ENCODE data around the gene PIEZO1. TPM values are rescaled to one million over a fixed set of nuclear protein-coding genes. Genes with fewer than 3 reads are reported as not detected.
A peak's percentile ranks its signal among the peaks of the same experiment; 100 is the strongest.
"Not testable (repeated sequence)": the region's sequence is repeated elsewhere in the genome, so short reads cannot be mapped to it uniquely, and the experiment has no call there.

The PIEZO1 gene
- total RNA-seq, 4 donors from 2014 or later: 105 to 248 (median 172) TPM

- WGBS, 2 donors (ENCODE audit: low coverage in 1 of 2): no CpG with 5 or more reads among the region's 12 CpGs
- no peak for ATAC-seq
These were observed 7.7 kb upstream of the PIEZO1 start for GRCh38 chr16:88792668-88793250.

GRCh38 chr16:88792078-88792550 is 7.1 kb upstream of the PIEZO1 start:
- ATAC-seq: no peak
- WGBS, 2 donors (ENCODE audit: low coverage in 1 of 2): 70% methylated on average over 2 of the region's 13 CpGs; no CpG with 5 or more reads in 1 of the 2 donors

More at GRCh38 chr16:88792668-88793250, 7.7 kb upstream of the PIEZO1 start:
- TF ChIP-seq POLR2A (IDR thresholded peaks at IDR 0.05) (no peak), EP300 (IDR thresholded peaks at IDR 0.05) (no peak), POLR2AphosphoS5 (IDR thresholded peaks at IDR 0.05) (no peak), CTCF (IDR thresholded peaks at IDR 0.05) (no peak)
- no peaks in the 10 kb centered on the region for H3K4me1 ChIP-seq
- H3K36me3 ChIP-seq: no peaks in the 10 kb centered on the region
- H3K27me3 ChIP-seq: peaks cover 36% of the 10 kb centered on the region
- H3K27ac ChIP-seq: no peak overlapping the region
- H3K4me3 ChIP-seq: no peak overlapping the region
- no peaks in the 10 kb centered on the region for H3K9me3 ChIP-seq

GRCh38 chr16:88790312-88791211 is 5.5 kb upstream of the PIEZO1 start:
- Histone ChIP-seq H3K27me3 (peaks cover 36% of the 10 kb centered on the region), H3K9me3 (no peaks in the 10 kb centered on the region), H3K27ac (peak overlapping the region in 2 of 4 donors; percentile 9 to 14), H3K36me3 (no peaks in the 10 kb centered on the region), H3K4me3 (no peak overlapping the region), H3K4me1 (peaks cover 0 to 3% (median 0%) of the 10 kb centered on the region in 3 donors)
- TF ChIP-seq CTCF (IDR thresholded peaks at IDR 0.05) (no peak), POLR2A (IDR thresholded peaks at IDR 0.05) (no peak), EP300 (IDR thresholded peaks at IDR 0.05) (no peak), POLR2AphosphoS5 (IDR thresholded peaks at IDR 0.05) (no peak)
- ATAC-seq: no peak
- 41 to 53% methylated on average over 5 to 7 of the region's 24 CpGs for WGBS, 2 donors (ENCODE audit: low coverage in 1 of 2)

More at GRCh38 chr16:88792078-88792550, 7.1 kb upstream of the PIEZO1 start:
- no peaks in the 10 kb centered on the region for H3K36me3 ChIP-seq
- no peak for TF ChIP-seq POLR2AphosphoS5 (IDR thresholded peaks at IDR 0.05)
- no peak for TF ChIP-seq EP300 (IDR thresholded peaks at IDR 0.05)
- TF ChIP-seq CTCF (IDR thresholded peaks at IDR 0.05): no peak
- no peak for TF ChIP-seq POLR2A (IDR thresholded peaks at IDR 0.05)
- no peaks in the 10 kb centered on the region for H3K9me3 ChIP-seq
- no peak overlapping the region for H3K27ac ChIP-seq
- H3K27me3 ChIP-seq: peaks cover 36% of the 10 kb centered on the region
- no peak overlapping the region for H3K4me3 ChIP-seq
- H3K4me1 ChIP-seq: no peaks in the 10 kb centered on the region

GRCh38 chr16:88789594-88789993 is 4.6 kb upstream of the PIEZO1 start:
- H3K27me3 ChIP-seq: peaks cover 36% of the 10 kb centered on the region
- TF ChIP-seq POLR2A (IDR thresholded peaks at IDR 0.05): no peak
- TF ChIP-seq POLR2AphosphoS5 (IDR thresholded peaks at IDR 0.05): no peak
- TF ChIP-seq CTCF (IDR thresholded peaks at IDR 0.05): no peak
- TF ChIP-seq EP300 (IDR thresholded peaks at IDR 0.05): no peak
- H3K4me1 ChIP-seq: peaks cover 0 to 13% (median 0%) of the 10 kb centered on the region in 3 donors
- H3K36me3 ChIP-seq: no peaks in the 10 kb centered on the region
- H3K27ac ChIP-seq: no peak overlapping the region
- WGBS, 2 donors (ENCODE audit: low coverage in 1 of 2): 83% methylated on average over 3 of the region's 7 CpGs; no CpG with 5 or more reads in 1 of the 2 donors
- no peak overlapping the region for H3K4me3 ChIP-seq
- ATAC-seq: no peak
- H3K9me3 ChIP-seq: no peaks in the 10 kb centered on the region

- Histone ChIP-seq H3K4me1 (peaks cover 0 to 19% (median 3%) of the 10 kb centered on the region in 3 donors), H3K27me3 (peaks cover 33% of the 10 kb centered on the region)
- 87% methylated on average over 8 of the region's 8 CpGs; no CpG with 5 or more reads in 1 of the 2 donors for WGBS, 2 donors (ENCODE audit: low coverage in 1 of 2)
- H3K4me3 ChIP-seq, H3K36me3 ChIP-seq, ATAC-seq, H3K9me3 ChIP-seq, H3K27ac ChIP-seq: not testable (repeated sequence)
These were observed 3.7 kb upstream of the PIEZO1 start for GRCh38 chr16:88788749-88789148.
